ENCODE data around the gene PTPRR.
"Not testable (repeated sequence)": the region's sequence is repeated elsewhere in the genome, so short reads cannot be mapped to it uniquely, and the experiment has no call there.

PTPRR gene

GRCh38 chr12:70838127-70838526 is 82.4 kb downstream of the PTPRR start:
- DNase-seq: no peak

- no peak for DNase-seq
These were observed 83.5 kb downstream of the PTPRR start for GRCh38 chr12:70837026-70837425.

- no peak for DNase-seq
These were observed 84.6 kb downstream of the PTPRR start for GRCh38 chr12:70835948-70836347.

GRCh38 chr12:70831543-70831942 is 89.0 kb downstream of the PTPRR start:
- no peak for DNase-seq

- no peak for DNase-seq
These were observed 90.1 kb downstream of the PTPRR start for GRCh38 chr12:70830221-70831061.

GRCh38 chr12:70829070-70829469 is 91.5 kb downstream of the PTPRR start:
- DNase-seq: no peak

GRCh38 chr12:70828351-70828750 is 92.2 kb downstream of the PTPRR start:
- no peak for DNase-seq

- DNase-seq: no peak
These were observed 94.4 kb downstream of the PTPRR start for GRCh38 chr12:70826156-70826555.

GRCh38 chr12:70824511-70824910 is 96.0 kb downstream of the PTPRR start:
- no peak for DNase-seq

GRCh38 chr12:70823182-70823976 is 97.2 kb downstream of the PTPRR start:
- DNase-seq: no peak

- no peak for DNase-seq
These were observed 98.1 kb downstream of the PTPRR start for GRCh38 chr12:70822412-70822811.

GRCh38 chr12:70815971-70816391 is 104.6 kb downstream of the PTPRR start:
- DNase-seq: no peak

GRCh38 chr12:70815056-70815455 is 105.5 kb downstream of the PTPRR start:
- DNase-seq: no peak

- DNase-seq: no peak
These were observed 107.0 kb downstream of the PTPRR start for GRCh38 chr12:70813559-70813958.

GRCh38 chr12:70812136-70812535 is 108.4 kb downstream of the PTPRR start:
- no peak for DNase-seq

- DNase-seq: no peak
These were observed 110.7 kb downstream of the PTPRR start for GRCh38 chr12:70809887-70810286.

- DNase-seq: not testable (repeated sequence)
These were observed 112.5 kb downstream of the PTPRR start for GRCh38 chr12:70807993-70808392.

GRCh38 chr12:70806827-70807226 is 113.7 kb downstream of the PTPRR start:
- no peak for DNase-seq

GRCh38 chr12:70806043-70806442 is 114.5 kb downstream of the PTPRR start:
- no peak for DNase-seq

- no peak for DNase-seq
These were observed 122.3 kb downstream of the PTPRR start for GRCh38 chr12:70798016-70798783.

- no peak for DNase-seq
These were observed 123.5 kb downstream of the PTPRR start for GRCh38 chr12:70796989-70797388.

GRCh38 chr12:70795608-70796007 is 124.9 kb downstream of the PTPRR start:
- no peak for DNase-seq

- DNase-seq: no peak
These were observed 126.4 kb downstream of the PTPRR start for GRCh38 chr12:70794131-70794530.
